ENCODE data around the gene ZNF81. TPM values are rescaled to one million over a fixed set of nuclear protein-coding genes. Genes with fewer than 3 reads are reported as not detected.

Gene ZNF81
- total RNA-seq, 4 donors from 2014 or later, result 5.0 to 13.4 (median 7.6) TPM

GRCh38 chrX:47850901-47851300 lies 14.2 kb downstream of the ZNF81 start:
- Histone ChIP-seq H3K27me3 (no peaks in the 10 kb centered on the region), H3K27ac (no peak overlapping the region), H3K4me3 (no peak overlapping the region), H3K9me3 (no peaks in the 10 kb centered on the region), H3K36me3 (peaks cover 0 to 32% of the 10 kb centered on the region in 2 donors), H3K4me1 (no peaks in the 10 kb centered on the region)
- no peak for ATAC-seq
- TF ChIP-seq CTCF (IDR thresholded peaks at IDR 0.05), result no peak
- TF ChIP-seq EP300 (IDR thresholded peaks at IDR 0.05), result no peak
- no peak for TF ChIP-seq POLR2A (IDR thresholded peaks at IDR 0.05)
- 40 to 67% methylated on average over 1 of the region's 1 CpG for WGBS, 2 donors (ENCODE audit: low coverage in 1 of 2)

DNA sequence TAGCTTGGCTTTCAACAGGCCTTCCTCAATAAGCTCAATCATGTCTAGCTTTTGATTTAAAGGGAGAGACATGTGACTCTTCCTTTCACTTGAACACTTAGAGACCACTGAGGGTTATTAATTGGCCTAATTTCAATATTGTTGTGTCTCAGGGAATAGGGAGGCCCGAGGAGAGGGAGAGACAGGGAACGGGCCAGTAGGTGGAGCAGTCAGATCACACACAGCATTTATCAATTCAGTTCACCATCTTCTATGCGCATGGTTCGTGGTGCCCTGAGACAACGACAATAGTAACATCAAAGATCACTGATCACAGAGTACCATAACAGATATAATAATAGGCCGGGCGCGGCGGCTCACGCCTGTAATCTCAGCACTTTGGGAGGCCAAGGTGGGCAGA lies 17.8 kb downstream of the ZNF81 start:
- Histone ChIP-seq H3K27me3 (no peaks in the 10 kb centered on the region), H3K4me1 (no peaks in the 10 kb centered on the region), H3K27ac (no peak overlapping the region), H3K4me3 (no peak overlapping the region), H3K9me3 (no peaks in the 10 kb centered on the region), H3K36me3 (peaks cover 0 to 6% of the 10 kb centered on the region in 2 donors)
- 50 to 66% methylated on average over 2 to 10 of the region's 10 CpGs for WGBS, 2 donors (ENCODE audit: low coverage in 1 of 2)
- no peak for ATAC-seq
- TF ChIP-seq POLR2A (IDR thresholded peaks at IDR 0.05), result no peak
- no peak for TF ChIP-seq POLR2AphosphoS5 (IDR thresholded peaks at IDR 0.05)
- TF ChIP-seq CTCF (IDR thresholded peaks at IDR 0.05), result peak in 1 of 4 experiments; percentile 30

DNA sequence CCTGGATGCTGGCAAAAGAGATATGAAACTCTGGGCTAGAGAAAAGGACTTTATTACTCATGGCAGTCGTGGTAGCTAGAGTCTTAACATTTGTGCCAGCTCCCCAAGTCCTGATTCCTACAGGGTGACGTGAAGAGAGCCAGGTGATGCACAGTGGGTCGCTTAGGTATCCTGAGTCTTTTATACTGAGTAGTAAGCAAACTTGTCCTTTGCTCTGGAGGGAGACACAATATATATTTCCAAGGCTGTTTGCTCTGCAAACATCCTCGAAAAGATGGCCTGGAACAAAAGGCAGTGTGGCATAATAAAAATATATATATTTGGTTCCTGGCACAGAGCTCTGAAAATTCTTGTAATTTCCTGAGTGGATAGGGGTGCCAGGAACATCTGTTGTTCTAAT lies 23.0 kb downstream of the ZNF81 start:
- no peak overlapping the region for H3K4me3 ChIP-seq
- H3K9me3 ChIP-seq, result no peaks in the 10 kb centered on the region
- ATAC-seq, result no peak
- H3K36me3 ChIP-seq, result no peaks in the 10 kb centered on the region
- no peak overlapping the region for H3K27ac ChIP-seq
- H3K4me1 ChIP-seq, result no peaks in the 10 kb centered on the region
- TF ChIP-seq POLR2A (IDR thresholded peaks at IDR 0.05), result no peak
- TF ChIP-seq CTCF (IDR thresholded peaks at IDR 0.05), result no peak
- no peak for TF ChIP-seq EP300 (IDR thresholded peaks at IDR 0.05)
- TF ChIP-seq POLR2AphosphoS5 (IDR thresholded peaks at IDR 0.05), result no peak
- WGBS, 2 donors (ENCODE audit: low coverage in 1 of 2), result 39 to 49% methylated on average over 2 of the region's 4 CpGs
- no peaks in the 10 kb centered on the region for H3K27me3 ChIP-seq

DNA sequence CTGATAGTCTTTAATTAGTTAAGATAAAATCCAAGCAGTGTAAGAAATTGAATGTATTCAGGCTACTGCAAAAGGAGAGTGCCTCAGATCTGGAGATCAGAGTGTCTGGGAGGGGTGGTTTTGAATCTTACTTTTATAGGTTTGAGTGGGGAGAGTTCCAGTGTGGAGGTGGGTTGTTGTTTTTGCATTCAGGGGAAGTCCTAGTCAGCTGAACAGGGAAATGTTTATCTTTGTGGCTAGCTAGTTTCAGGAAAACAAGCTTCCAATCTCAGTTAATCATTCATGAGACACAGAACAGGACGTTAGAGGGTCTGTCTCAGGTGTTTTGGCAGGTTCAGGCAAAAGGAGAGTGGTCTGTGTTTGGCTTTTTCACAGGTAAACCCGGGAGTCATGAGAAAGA lies 26.0 kb downstream of the ZNF81 start:
- Histone ChIP-seq H3K9me3 (no peaks in the 10 kb centered on the region), H3K36me3 (peaks cover 0 to 4% of the 10 kb centered on the region in 2 donors), H3K27ac (no peak overlapping the region), H3K27me3 (no peaks in the 10 kb centered on the region), H3K4me1 (no peaks in the 10 kb centered on the region), H3K4me3 (no peak overlapping the region)
- no peak for TF ChIP-seq POLR2A (IDR thresholded peaks at IDR 0.05)
- no peak for TF ChIP-seq EP300 (IDR thresholded peaks at IDR 0.05)
- WGBS, 2 donors (ENCODE audit: low coverage in 1 of 2), result 83% methylated on average over 1 of the region's 2 CpGs; no CpG with 5 or more reads in 1 of the 2 donors
- no peak for ATAC-seq

- H3K4me3 ChIP-seq, result no peak overlapping the region
- no peaks in the 10 kb centered on the region for H3K4me1 ChIP-seq
- TF ChIP-seq POLR2AphosphoS5 (IDR thresholded peaks at IDR 0.05) (no peak), POLR2A (IDR thresholded peaks at IDR 0.05) (no peak), CTCF (IDR thresholded peaks at IDR 0.05) (no peak), EP300 (IDR thresholded peaks at IDR 0.05) (no peak)
- no peak overlapping the region for H3K27ac ChIP-seq
- peaks cover 0 to 4% of the 10 kb centered on the region in 2 donors for H3K36me3 ChIP-seq
- 80% methylated on average over 1 of the region's 2 CpGs; no CpG with 5 or more reads in 1 of the 2 donors for WGBS, 2 donors (ENCODE audit: low coverage in 1 of 2)
- H3K9me3 ChIP-seq, result no peaks in the 10 kb centered on the region
- H3K27me3 ChIP-seq, result no peaks in the 10 kb centered on the region
- no peak for ATAC-seq
Measured at GRCh38 chrX:47863187-47863586, 26.5 kb downstream of the ZNF81 start.

All from gastroesophageal sphincter (tissue), 4 donors.